Measurements from ENCODE around the gene SUPT3H. TPM values are rescaled to one million over a fixed set of nuclear protein-coding genes. Genes with fewer than 3 reads are reported as not detected.
"Not testable (repeated sequence)": the region's sequence is repeated elsewhere in the genome, so short reads cannot be mapped to it uniquely, and the experiment has no call there.

SUPT3H gene
- total RNA-seq, 2 donors from 2014 or later, result 5.3 to 9.6 TPM

DNA sequence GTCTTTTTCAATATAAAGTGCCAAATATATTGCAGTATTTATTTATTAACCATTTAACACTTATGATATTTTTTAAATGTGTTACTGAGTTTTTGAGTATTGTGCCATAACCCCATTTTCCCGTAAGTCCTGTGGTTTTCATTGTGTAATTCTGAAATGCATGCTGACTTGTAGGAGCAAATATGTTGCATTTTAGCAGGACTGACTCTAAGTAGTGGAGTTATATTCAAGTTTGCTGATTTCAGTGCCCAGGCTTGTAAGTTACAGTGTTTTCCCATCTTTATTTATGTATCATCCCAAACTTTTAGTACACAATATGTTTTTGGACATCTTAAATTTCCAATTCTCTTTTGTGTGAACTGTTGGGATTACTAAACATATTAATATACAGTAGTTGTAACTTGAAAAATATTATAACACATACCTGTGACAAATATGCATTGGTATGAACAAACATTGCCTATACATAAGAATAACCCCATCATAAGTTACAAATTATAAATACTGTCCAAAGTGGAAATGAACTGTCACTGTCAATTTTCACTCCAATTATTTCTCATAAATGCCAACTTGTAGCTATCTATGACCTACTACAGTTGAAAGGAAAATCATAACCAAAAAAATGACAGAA lies 228.9 kb downstream of the SUPT3H start:
- DNase-seq (ENCODE audit: low spot score) (no peak), ATAC-seq (no peak)
- H3K9me3 Mint-ChIP-seq, result peaks cover 10% of the 10 kb centered on the region
- H3K36me3 Mint-ChIP-seq, result peaks cover 13% of the 10 kb centered on the region
- no peaks in the 10 kb centered on the region for H3K27me3 Mint-ChIP-seq
- no peak overlapping the region for H3K27ac Mint-ChIP-seq
- H3K4me1 Mint-ChIP-seq (ENCODE audit: low read depth in 2 of 2), result no peaks in the 10 kb centered on the region
- no peak overlapping the region for H3K4me3 Mint-ChIP-seq

DNA sequence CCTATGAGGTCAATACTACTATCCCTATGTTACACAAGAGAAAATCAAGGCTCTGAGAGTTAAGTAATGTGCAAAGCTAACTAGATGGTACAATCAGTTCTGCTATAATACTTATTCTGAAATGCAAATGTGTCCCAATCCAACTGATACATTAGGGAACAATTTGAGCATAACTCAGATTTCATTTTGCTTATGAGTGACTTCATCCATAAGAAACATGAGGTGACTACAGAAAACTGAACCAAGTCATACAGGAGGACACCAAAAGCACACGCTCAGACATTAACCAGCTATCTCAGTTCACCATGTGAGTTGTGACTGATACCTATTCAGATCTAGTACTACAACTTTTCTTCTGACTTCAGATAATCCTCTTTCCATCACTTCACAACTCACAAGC lies 229.5 kb downstream of the SUPT3H start:
- no peak for ATAC-seq
- Mint-ChIP-seq H3K9me3 (peaks cover 12% of the 10 kb centered on the region), H3K4me1 (ENCODE audit: low read depth in 2 of 2) (no peaks in the 10 kb centered on the region), H3K27ac (no peak overlapping the region), H3K36me3 (peaks cover 18% of the 10 kb centered on the region), H3K4me3 (no peak overlapping the region), H3K27me3 (no peaks in the 10 kb centered on the region)
- no peak for DNase-seq (ENCODE audit: low spot score)

GRCh38 chr6:45145658-45146057 lies 232.1 kb downstream of the SUPT3H start:
- not testable (repeated sequence) for H3K27me3 Mint-ChIP-seq; H3K27ac Mint-ChIP-seq; H3K4me1 Mint-ChIP-seq (ENCODE audit: low read depth in 2 of 2); ATAC-seq; H3K4me3 Mint-ChIP-seq; DNase-seq (ENCODE audit: low spot score)
- Mint-ChIP-seq H3K36me3 (peaks cover 29% of the 10 kb centered on the region), H3K9me3 (peaks cover 18% of the 10 kb centered on the region)

- no peaks in the 10 kb centered on the region for H3K27me3 Mint-ChIP-seq
- ATAC-seq (no peak), DNase-seq (ENCODE audit: low spot score) (no peak)
- no peaks in the 10 kb centered on the region for H3K4me1 Mint-ChIP-seq (ENCODE audit: low read depth in 2 of 2)
- H3K36me3 Mint-ChIP-seq, result peaks cover 46% of the 10 kb centered on the region
- H3K4me3 Mint-ChIP-seq, result no peak overlapping the region
- H3K9me3 Mint-ChIP-seq, result peaks cover 28% of the 10 kb centered on the region
- H3K27ac Mint-ChIP-seq, result no peak overlapping the region
Measured at GRCh38 chr6:45138765-45139164, 239.0 kb downstream of the SUPT3H start.

GRCh38 chr6:45136495-45136894 lies 241.2 kb downstream of the SUPT3H start:
- H3K9me3 Mint-ChIP-seq, result peaks cover 22% of the 10 kb centered on the region
- ATAC-seq (no peak), DNase-seq (ENCODE audit: low spot score) (no peak)
- H3K4me1 Mint-ChIP-seq (ENCODE audit: low read depth in 2 of 2), result no peaks in the 10 kb centered on the region
- H3K27me3 Mint-ChIP-seq, result no peaks in the 10 kb centered on the region
- H3K4me3 Mint-ChIP-seq, result no peak overlapping the region
- H3K36me3 Mint-ChIP-seq, result peaks cover 35% of the 10 kb centered on the region
- H3K27ac Mint-ChIP-seq, result no peak overlapping the region

GRCh38 chr6:45132658-45133294 lies 245.0 kb downstream of the SUPT3H start:
- Mint-ChIP-seq H3K27ac (no peak overlapping the region), H3K4me1 (ENCODE audit: low read depth in 2 of 2) (no peaks in the 10 kb centered on the region), H3K9me3 (peaks cover 16% of the 10 kb centered on the region), H3K4me3 (no peak overlapping the region), H3K36me3 (peaks cover 26% of the 10 kb centered on the region), H3K27me3 (no peaks in the 10 kb centered on the region)
- DNase-seq (ENCODE audit: low spot score), result no peak
- ATAC-seq, result no peak

DNA sequence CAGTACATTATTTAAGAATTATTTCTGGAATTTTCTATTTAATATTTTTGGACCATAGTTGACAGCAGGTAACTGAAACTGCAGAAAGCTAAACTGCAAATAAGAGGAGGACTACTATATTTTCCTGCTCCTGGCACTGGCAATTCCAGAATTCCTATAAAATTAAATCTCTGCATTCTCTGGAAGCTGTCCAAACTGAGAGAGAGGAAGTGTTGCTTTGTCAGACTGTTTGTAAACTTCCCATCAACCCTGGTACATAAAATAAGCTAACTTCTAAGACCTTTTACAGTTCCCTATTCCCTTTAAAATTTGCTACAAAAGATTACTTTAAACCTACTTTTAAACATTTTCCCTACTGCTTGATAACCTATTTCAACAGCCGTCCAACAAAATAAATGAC lies 245.7 kb downstream of the SUPT3H start:
- H3K9me3 Mint-ChIP-seq, result peaks cover 16% of the 10 kb centered on the region

GRCh38 chr6:45129051-45129450 lies 248.7 kb downstream of the SUPT3H start:
- DNase-seq (ENCODE audit: low spot score), result no peak
- Mint-ChIP-seq H3K9me3 (no peaks in the 10 kb centered on the region), H3K27ac (no peak overlapping the region), H3K36me3 (no peaks in the 10 kb centered on the region), H3K27me3 (no peaks in the 10 kb centered on the region), H3K4me3 (no peak overlapping the region), H3K4me1 (ENCODE audit: low read depth in 2 of 2) (no peaks in the 10 kb centered on the region)
- no peak for ATAC-seq

More for the DNA sequence above, 245.7 kb downstream of the SUPT3H start:
- DNase-seq (ENCODE audit: low spot score), result no peak
- Mint-ChIP-seq H3K4me3 (no peak overlapping the region), H3K27me3 (no peaks in the 10 kb centered on the region), H3K27ac (no peak overlapping the region), H3K36me3 (peaks cover 23% of the 10 kb centered on the region), H3K4me1 (ENCODE audit: low read depth in 2 of 2) (no peaks in the 10 kb centered on the region)
- ATAC-seq, result no peak

DNA sequence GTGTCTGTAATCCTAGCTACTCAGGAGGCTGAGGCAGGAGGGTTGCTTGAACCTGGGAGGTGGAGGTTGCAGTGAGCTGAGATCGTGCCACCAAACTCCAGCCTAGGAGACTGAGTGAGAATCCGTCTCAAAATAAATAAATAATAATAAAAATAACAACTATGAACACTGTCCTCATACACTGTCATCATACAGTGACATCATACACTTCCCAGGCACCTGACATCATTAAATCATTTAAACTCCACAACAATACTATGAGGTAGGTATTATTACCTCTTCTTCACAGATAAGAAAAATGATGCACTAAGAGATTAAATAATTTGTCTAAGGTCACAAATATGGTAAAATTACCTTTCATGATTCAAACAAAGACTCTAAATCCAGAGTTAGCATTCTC lies 250.5 kb downstream of the SUPT3H start:
- ATAC-seq (no peak), DNase-seq (ENCODE audit: low spot score) (no peak)
- Mint-ChIP-seq H3K9me3 (no peaks in the 10 kb centered on the region), H3K4me3 (no peak overlapping the region), H3K27me3 (no peaks in the 10 kb centered on the region), H3K4me1 (ENCODE audit: low read depth in 2 of 2) (no peaks in the 10 kb centered on the region), H3K27ac (no peak overlapping the region), H3K36me3 (no peaks in the 10 kb centered on the region)

DNA sequence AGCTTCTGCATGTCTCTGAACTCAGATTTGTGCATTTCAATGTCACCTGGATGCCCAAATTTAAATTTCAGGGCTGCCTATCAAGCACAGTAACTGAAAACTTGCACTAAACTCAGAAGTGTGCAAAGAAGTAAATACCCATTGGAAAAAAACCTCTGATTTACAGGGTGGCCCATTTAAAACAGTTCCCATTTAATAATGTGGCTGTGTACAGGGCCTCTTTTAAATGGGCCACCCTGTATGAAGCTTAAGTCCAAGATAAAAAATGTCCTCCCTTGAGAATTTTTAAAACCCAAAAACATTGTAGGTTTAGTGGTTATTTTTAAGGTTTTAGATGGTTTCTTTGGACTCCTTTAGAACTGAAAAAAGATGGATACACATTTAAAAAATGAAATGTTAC lies 251.7 kb downstream of the SUPT3H start:
- Mint-ChIP-seq H3K4me1 (ENCODE audit: low read depth in 2 of 2) (no peaks in the 10 kb centered on the region), H3K36me3 (no peaks in the 10 kb centered on the region), H3K9me3 (no peaks in the 10 kb centered on the region), H3K27me3 (no peaks in the 10 kb centered on the region), H3K4me3 (no peak overlapping the region), H3K27ac (no peak overlapping the region)
- DNase-seq (ENCODE audit: low spot score), result no peak
- ATAC-seq, result no peak

GRCh38 chr6:45123023-45123422 lies 254.7 kb downstream of the SUPT3H start:
- DNase-seq (ENCODE audit: low spot score), result no peak
- ATAC-seq, result no peak
- no peak overlapping the region for H3K4me3 Mint-ChIP-seq
- H3K27ac Mint-ChIP-seq, result no peak overlapping the region
- H3K36me3 Mint-ChIP-seq, result no peaks in the 10 kb centered on the region
- H3K9me3 Mint-ChIP-seq, result no peaks in the 10 kb centered on the region
- no peaks in the 10 kb centered on the region for H3K27me3 Mint-ChIP-seq
- H3K4me1 Mint-ChIP-seq (ENCODE audit: low read depth in 2 of 2), result no peaks in the 10 kb centered on the region

DNA sequence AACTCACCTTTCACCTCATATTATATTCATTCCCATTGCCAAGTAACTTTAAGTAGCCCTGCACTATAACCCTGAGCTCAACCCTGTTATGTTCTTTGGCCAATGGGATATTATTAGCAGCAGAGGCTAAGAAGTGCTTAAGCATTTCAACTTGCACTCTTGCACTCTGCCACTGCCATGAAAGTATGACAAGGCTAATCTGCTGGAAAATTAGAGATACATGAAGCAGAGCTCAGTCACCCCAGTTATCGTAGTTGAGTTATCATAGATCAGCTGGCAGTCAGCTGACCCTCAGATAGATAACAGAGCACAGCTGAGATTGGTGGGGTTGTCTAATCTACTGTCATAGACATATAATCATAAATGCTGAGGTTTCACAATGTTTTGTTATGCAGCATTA lies 259.0 kb downstream of the SUPT3H start:
- no peak overlapping the region for H3K4me3 Mint-ChIP-seq
- DNase-seq (ENCODE audit: low spot score) (no peak), ATAC-seq (no peak)
- no peaks in the 10 kb centered on the region for H3K27me3 Mint-ChIP-seq
- no peaks in the 10 kb centered on the region for H3K9me3 Mint-ChIP-seq
- no peak overlapping the region for H3K27ac Mint-ChIP-seq
- H3K36me3 Mint-ChIP-seq, result no peaks in the 10 kb centered on the region
- peaks cover 11 to 16% of the 10 kb centered on the region in 2 donors for H3K4me1 Mint-ChIP-seq (ENCODE audit: low read depth in 2 of 2)

DNA sequence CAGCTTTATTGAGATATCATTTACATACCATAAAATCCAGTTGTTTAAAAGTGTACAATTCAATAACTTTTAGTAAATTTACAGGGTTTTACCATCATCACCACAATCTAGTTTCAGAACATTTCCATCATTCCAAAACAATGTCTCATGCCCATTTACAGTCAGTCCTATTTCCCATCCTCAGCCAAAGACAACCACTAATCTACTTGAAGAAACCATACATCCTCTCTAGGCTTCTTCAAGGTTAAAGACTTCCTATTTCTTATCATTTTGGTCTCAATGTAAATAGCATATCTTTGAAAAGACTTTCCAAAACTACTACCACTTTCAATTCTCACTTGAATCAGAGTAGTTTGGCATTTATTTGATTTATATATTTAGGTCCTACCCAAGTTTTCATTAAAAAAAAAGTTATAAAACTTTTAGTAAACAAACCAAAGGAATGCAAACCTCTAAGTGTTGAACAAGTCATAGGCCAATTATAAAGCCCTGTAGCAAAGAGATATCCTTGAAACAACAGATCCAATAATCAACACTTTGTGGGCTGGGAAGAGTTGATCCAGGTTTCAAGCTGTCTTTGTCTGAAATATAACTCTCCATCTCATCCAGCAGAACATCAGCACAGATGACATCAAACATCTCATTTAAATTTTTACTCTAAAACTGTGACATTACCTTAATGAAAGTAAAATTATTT lies 260.9 kb downstream of the SUPT3H start:
- Mint-ChIP-seq H3K27ac (peak overlapping the region in 1 of 2 donors; percentile 27), H3K4me1 (ENCODE audit: low read depth in 2 of 2) (peaks cover 11 to 16% of the 10 kb centered on the region in 2 donors)

GRCh38 chr6:45115696-45116095 lies 262.0 kb downstream of the SUPT3H start:
- ATAC-seq (no peak), DNase-seq (ENCODE audit: low spot score) (no peak)
- no peak overlapping the region for H3K4me3 Mint-ChIP-seq
- no peaks in the 10 kb centered on the region for H3K9me3 Mint-ChIP-seq
- peaks cover 11 to 16% of the 10 kb centered on the region in 2 donors for H3K4me1 Mint-ChIP-seq (ENCODE audit: low read depth in 2 of 2)
- peak overlapping the region in 1 of 2 donors; percentile 27 for H3K27ac Mint-ChIP-seq
- H3K36me3 Mint-ChIP-seq, result no peaks in the 10 kb centered on the region
- no peaks in the 10 kb centered on the region for H3K27me3 Mint-ChIP-seq

More for the DNA sequence above, 260.9 kb downstream of the SUPT3H start:
- no peak for DNase-seq (ENCODE audit: low spot score)
- ATAC-seq, result no peak
- Mint-ChIP-seq H3K36me3 (no peaks in the 10 kb centered on the region), H3K4me3 (peak overlapping the region; percentile 13), H3K27me3 (no peaks in the 10 kb centered on the region), H3K9me3 (no peaks in the 10 kb centered on the region)
